Measurements from ENCODE around the gene FAM32A.

Gene FAM32A

DNA sequence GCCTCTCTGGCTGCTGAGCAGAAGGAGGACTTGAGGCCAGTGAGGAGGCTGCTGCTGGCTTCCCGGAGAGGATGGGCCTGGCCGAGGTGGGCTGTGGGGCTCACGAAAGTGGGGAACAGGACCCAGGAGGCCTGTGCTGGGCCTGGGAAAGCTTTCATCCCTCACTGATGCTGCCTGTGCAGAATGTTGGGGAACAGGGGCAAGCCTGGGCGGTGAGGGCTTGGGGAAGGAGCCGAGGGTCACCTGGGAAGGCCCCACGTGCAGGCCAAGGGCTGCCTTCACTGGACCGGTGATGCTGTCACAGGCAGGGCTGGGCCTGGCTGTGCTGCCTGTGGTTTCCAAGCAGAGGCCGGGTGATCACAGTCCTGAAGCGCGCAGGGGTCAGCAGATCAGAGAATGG is 21.9 kb downstream of the FAM32A start:
- H3K27ac ChIP-seq, result no peak overlapping the region
- TF ChIP-seq, protein P1, sequence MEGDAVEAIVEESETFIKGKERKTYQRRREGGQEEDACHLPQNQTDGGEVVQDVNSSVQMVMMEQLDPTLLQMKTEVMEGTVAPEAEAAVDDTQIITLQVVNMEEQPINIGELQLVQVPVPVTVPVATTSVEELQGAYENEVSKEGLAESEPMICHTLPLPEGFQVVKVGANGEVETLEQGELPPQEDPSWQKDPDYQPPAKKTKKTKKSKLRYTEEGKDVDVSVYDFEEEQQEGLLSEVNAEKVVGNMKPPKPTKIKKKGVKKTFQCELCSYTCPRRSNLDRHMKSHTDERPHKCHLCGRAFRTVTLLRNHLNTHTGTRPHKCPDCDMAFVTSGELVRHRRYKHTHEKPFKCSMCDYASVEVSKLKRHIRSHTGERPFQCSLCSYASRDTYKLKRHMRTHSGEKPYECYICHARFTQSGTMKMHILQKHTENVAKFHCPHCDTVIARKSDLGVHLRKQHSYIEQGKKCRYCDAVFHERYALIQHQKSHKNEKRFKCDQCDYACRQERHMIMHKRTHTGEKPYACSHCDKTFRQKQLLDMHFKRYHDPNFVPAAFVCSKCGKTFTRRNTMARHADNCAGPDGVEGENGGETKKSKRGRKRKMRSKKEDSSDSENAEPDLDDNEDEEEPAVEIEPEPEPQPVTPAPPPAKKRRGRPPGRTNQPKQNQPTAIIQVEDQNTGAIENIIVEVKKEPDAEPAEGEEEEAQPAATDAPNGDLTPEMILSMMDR (conservative IDR thresholded peaks at IDR 0.05), result no peak

DNA sequence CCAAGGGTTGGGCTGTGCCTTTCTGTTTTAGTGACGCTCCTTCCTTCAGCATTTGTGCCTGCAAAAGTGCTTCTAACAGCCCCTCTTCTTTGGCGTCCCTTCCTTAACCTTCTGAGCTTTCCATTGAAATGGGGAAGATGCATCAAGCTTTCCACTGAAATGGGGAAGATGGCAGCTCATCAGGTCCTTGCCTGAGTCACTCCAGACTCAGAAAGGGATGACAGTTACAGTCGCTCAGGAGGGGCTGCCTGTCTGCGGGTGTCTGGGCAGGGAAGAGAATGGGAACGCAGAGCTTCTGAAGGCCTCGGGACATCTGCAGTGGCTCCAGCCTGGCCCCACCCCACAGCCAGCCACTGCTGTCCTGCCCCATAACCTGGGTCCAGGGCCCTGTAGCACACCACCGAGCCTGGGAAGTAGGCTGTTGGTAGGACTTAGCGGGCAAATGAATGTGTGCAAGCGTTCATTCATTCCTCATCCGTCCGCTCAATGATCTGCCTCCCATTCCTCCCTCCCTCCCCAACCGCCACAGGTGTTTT is 22.3 kb downstream of the FAM32A start:
- H3K27ac ChIP-seq, result no peak overlapping the region
- TF ChIP-seq ZFX (IDR thresholded peaks at IDR 0.05), result no peak

DNA sequence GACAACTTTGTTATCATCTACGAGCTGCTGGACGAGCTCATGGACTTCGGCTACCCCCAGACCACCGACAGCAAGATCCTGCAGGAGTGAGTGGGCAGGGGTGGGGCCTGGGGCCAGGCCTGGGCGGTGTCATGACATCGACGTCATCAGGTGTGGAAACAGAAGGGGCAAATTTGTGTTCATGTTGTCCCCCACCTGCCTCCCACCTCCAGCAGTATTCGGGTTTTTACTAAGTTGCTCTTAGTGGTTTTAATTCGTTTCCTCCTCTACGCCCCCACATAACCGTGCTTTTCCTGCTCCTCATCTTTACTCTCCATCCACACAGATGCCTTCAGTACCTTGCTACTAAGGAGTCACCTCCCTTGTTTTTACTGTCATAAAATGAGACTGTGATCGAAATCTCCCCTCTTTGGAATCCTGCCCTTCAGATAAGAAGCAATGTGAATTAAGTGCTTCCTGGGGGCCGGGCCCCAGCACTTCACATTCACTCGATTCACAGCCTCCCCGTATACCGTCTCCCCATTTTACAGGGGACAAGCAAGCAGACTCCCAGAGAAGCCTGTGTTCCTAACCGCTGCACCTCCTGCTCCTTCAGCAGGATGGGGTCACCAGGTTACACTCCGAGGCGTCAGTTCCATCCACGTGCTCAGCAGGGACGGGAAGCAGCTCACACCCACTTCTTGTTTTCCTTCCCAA is 23.0 kb downstream of the FAM32A start:
- H3K27ac ChIP-seq, result no peak overlapping the region
- TF ChIP-seq, protein P1 (conservative IDR thresholded peaks at IDR 0.05), result no peak
- no peak for TF ChIP-seq ZFX (IDR thresholded peaks at IDR 0.05)

DNA sequence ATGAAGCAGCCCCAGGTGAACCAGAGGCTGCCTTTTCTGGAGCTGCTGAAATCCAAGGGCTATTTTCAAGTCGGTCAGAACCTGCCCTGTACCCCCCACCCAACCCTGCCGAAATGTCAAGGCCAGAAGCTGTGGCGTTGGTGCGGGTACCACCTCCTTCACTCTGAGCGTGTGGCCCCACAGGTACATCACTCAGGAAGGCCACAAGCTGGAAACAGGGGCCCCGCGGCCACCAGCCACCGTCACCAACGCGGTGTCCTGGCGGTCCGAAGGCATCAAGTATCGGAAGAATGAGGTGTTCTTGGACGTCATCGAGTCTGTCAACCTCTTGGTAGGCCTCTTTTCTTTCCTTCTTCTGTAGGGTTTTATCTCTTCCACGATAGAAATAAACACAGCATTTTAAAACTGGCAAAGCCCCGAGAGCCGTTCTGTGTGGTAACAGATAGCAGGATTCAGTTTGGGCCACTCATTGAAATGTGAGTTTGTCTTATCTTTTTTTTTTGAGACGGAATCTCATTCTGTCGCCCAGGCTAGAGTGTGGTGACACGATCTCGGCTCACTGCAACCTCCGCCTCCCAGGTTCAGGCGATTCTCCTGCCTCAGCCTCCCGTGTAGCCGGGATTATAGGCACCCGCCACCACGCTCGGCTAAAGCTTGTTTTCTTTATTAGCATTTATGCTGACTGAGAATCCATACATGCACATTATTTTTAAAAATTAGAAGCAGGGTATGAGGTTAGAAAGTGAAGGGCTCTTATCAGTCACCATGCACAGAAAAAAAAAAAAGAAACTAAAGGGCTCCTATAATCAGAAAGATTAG is 23.8 kb downstream of the FAM32A start:
- no peak for TF ChIP-seq ZFX (IDR thresholded peaks at IDR 0.05)
- TF ChIP-seq, protein P1 (conservative IDR thresholded peaks at IDR 0.05), result no peak
- H3K27ac ChIP-seq, result no peak overlapping the region

DNA sequence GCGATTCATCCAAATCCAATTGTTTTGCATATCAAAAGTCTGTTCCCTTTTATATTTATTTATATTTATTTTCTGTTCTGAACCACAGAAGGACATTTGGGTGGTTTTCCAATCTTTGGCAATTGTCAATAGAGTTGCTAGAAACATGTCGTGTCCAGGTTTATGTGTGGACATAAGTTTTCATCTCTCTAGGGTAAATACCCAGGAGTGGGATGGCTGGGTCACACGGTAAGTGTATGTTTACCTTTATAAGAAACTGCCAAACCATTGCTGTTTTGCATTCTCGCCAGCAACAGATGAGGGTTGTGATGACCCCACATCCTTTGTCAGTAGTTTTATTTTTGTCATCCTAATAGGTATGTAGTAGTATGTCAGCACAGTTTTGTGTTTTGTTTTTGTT is 25.0 kb downstream of the FAM32A start:
- no peak overlapping the region for H3K27ac ChIP-seq
- no peak for TF ChIP-seq ZFX (IDR thresholded peaks at IDR 0.05)
- TF ChIP-seq, protein P1 (conservative IDR thresholded peaks at IDR 0.05), result no peak

GRCh38 chr19:16213076-16213475 is 27.9 kb downstream of the FAM32A start:
- no peak overlapping the region for H3K27ac ChIP-seq
- TF ChIP-seq ZFX (IDR thresholded peaks at IDR 0.05), result no peak

GRCh38 chr19:16216744-16217670 is 31.8 kb downstream of the FAM32A start:
- H3K27ac ChIP-seq, result no peak overlapping the region
- TF ChIP-seq, protein P1 (conservative IDR thresholded peaks at IDR 0.05), result no peak
- TF ChIP-seq ZFX (IDR thresholded peaks at IDR 0.05), result no peak
